Gastrocnemius medialis (tissue), 4 donors: Measurements from ENCODE around the gene BCORL1.

Experiments
- CTCF ChIP-seq, 5 experiments: fragments of 450-650 bp in 3 of 5; fragments of 200-600 bp in 2 of 5; sonication (generic) in 2 of 5; IDR thresholded peaks in 4 of 5; conservative IDR thresholded peaks in 1 of 5; 1 replicate in 4 of 5; 2 replicates in 1 of 5; pipeline ENCODE4 v1.5.1; 2016 to 2019; ENCODE audit warnings: antibody characterized with exemption in 5 of 5, mild to moderate bottlenecking in 3 of 5, moderate library complexity in 3 of 5
- POLR2A ChIP-seq, 2 donors: fragments of 450-650 bp; IDR thresholded peaks; one replicate each; pipeline ENCODE4 v1.6.1; 2017; ENCODE audit warnings: antibody characterized with exemption in 2 of 2, mild to moderate bottlenecking in 2 of 2, moderate library complexity in 2 of 2

DNA sequence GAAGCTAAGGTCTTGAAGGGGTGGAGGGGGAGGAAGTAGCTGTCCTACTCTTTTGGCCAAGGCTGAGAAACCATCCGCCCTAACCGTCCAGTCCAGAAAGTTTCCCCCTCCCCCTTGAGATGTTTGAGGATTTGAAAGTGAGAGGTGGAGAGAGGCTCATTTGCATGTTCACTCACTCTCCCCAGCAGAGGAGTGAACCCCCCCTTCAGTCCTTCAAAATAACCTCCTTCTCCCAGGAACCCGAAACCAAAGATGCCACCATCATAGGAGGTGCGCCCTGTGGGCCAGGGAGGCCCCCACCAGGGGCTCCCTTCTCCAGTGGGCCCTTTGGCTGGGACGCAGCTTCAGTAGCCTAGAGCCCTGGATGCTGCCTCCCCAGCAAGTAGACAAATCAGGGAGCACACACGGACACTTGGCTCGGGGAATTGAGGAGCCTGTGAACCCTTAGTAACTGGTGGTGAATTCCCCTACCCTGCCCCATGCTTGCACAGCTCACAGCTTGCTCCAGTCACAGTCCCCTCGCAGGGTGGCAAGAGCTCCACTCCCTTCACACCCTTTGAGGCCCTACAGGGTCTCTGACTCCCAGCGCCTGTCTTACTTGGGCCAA is 102.3 kb downstream of the BCORL1 start:
- TF ChIP-seq POLR2A (IDR thresholded peaks at IDR 0.05), result no peak
- TF ChIP-seq CTCF (IDR thresholded peaks at IDR 0.05 in 4 of 5, conservative IDR thresholded peaks at IDR 0.05 in 1 of 5), result no peak
